GM12891 (cell line): ENCODE measurements around the gene C3.
"Not testable (repeated sequence)": the region's sequence is repeated elsewhere in the genome, so short reads cannot be mapped to it uniquely, and the experiment has no call there.

Experiments
- POLR2A ChIP-seq: IDR thresholded peaks from 2 replicates; pipeline ENCODE4 v1.6.1; 2011; ENCODE audit warnings: low read depth, low read length, control low read depth
- POLR2AphosphoS5 ChIP-seq: IDR thresholded peaks from 2 replicates; pipeline ENCODE4 v1.6.1; 2011; ENCODE audit warnings: low read depth, low read length, control low read depth
- POU2F2 ChIP-seq: IDR thresholded peaks from 2 replicates; pipeline ENCODE4 v1.6.1; 2011; ENCODE audit warnings: low read depth, mild to moderate bottlenecking, control low read depth, low read length, moderate library complexity
- TAF1 ChIP-seq: IDR thresholded peaks from 2 replicates; pipeline ENCODE4 v1.6.1; 2011; ENCODE audit warnings: low read depth, low read length, control low read depth

DNA sequence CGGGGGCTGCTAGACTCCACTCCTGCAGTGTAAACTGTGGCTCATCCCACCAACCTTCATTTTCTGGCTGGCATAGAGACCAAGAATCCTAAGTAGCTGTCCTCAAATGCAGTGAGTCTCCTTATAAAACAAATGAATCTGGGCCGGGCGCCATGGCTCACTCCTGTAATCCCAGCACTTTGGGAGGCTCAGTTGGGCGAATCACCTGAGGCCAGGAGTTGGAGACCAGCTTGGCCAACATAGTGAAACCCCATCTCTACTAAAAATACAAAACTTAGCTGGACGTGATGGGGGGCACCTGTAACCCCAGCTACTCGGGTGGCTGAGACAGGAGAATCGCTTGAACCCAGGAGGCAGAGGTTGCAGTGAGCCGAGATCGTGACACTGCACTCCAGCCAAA, 80.1 kb downstream of the C3 start:
- TF ChIP-seq POLR2AphosphoS5, POLR2A, TAF1, POU2F2: not testable (repeated sequence)
